Subcutaneous adipose tissue (tissue), 4 donors: ENCODE results near the gene ST3GAL2. TPM values are rescaled to one million over a fixed set of nuclear protein-coding genes. Genes with fewer than 3 reads are reported as not detected.

ENCODE experiments used
- CTCF ChIP-seq: fragments of 450-650 bp; IDR thresholded peaks from one replicate; pipeline ENCODE4 v1.5.1; 2016; ENCODE audit warnings: low read depth, mild to moderate bottlenecking, control low read depth, antibody characterized with exemption, moderate library complexity
- total RNA-seq, 4 donors: library from RNA; depleted of rRNA; stranded (reverse); fragments of >200 nt; gene quantifications; one replicate each; pipeline ENCODE4 v1.1.0, GENCODE V29; 2016

Gene ST3GAL2
- total RNA-seq, 4 donors from 2014 or later, result 9.9 to 14.1 (median 13.1) TPM

DNA sequence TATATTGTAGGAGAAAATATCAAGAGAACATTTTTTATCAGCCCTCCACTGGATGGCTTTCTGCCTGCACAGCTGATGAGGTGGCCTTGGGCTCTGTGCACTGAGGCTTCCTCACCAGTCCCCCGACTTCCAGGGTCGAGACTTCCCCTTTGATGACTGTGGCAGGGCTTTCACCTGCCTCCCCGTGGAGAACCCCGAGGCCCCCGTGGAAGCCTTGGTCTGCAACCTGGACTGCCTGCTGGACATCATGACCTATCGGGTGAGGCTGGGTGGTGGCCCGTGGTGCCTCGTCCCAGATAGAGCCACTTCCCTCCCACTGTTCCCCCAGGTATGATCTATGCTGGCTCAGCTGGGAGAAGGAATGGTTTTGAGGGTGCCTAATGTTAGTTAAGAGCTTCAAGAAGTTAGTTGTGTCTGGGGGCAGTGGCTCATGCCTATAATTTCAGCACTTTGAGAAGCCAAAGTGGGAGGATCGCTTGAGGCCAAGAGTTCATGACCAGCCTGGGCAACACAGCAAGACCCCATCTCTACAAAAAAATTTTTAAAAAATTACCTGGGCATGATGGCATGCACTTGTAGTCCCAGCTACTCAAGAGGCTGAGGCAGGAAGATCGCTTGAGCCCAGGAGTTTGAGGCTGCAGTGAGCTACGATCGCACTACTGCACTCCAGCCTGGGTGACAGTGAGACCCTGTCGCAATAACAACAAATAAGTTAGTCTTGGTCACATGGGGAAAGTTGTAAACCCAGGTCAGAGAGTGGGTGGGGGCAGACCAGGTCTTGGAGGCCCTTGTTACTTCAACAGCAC lies 27.3 kb upstream of the ST3GAL2 start:
- no peak for TF ChIP-seq CTCF

GRCh38 chr16:70463235-70463634 lies 24.3 kb upstream of the ST3GAL2 start:
- no peak for TF ChIP-seq CTCF

DNA sequence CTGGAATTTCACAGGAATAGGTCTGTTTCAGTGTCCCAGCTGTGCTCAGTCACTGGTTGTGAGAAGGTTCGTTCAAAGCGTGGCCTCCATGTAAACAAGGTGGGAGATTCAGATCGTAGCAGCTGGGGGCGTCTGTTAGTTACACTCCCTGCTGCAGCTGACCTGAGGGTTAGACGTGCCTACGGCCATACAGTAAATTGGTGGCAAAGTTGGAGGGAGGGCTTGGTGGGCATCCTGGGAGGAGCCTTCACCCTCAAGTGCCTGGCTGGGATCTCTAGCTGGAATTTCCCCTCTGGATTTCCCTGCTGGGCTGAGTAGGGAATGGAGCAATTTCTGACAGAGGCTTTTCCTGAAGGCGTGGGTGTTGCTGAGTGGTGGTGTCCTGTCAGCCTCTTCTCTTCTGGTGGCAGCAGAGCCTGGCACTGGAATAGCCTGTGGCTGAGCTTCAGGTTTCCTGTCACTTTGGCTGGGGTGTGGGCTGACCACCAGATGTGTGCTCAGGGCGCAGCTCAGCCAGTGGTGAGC lies 21.9 kb upstream of the ST3GAL2 start:
- TF ChIP-seq CTCF, result no peak

DNA sequence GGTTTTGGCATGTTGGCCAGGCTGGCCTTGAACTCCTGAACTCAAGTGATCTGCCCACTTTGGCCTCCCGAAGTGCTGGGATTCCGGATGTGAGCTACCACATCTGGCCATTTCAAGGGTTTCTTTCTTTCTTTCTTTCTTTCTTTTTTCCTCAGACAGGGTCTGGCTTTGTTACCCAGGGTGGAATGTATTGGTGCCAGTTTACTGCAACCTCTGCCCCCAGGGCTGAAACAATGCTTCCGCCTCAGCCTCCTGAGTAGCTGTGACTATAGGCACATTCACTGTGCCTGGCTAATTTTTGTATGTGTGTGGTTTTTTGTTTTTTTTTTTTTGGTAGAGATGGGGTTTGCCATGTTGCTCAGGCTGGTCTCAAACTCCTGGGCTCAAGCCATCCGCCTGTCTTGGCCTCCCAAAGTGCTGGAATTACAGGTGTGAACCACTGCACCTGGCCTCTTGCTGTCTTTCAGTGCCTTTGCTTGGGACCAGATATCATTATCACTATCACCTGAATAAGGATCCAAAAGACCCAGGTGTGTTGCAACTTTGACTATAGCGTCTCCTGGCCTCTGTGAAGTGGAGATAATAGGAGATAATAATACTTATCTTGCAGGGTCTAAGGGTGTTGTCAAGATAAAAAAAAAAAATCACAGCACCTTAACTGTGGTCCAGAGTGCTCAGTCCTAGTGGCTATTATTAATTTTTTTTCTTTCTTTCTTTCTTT lies 18.7 kb upstream of the ST3GAL2 start:
- TF ChIP-seq CTCF, result no peak

DNA sequence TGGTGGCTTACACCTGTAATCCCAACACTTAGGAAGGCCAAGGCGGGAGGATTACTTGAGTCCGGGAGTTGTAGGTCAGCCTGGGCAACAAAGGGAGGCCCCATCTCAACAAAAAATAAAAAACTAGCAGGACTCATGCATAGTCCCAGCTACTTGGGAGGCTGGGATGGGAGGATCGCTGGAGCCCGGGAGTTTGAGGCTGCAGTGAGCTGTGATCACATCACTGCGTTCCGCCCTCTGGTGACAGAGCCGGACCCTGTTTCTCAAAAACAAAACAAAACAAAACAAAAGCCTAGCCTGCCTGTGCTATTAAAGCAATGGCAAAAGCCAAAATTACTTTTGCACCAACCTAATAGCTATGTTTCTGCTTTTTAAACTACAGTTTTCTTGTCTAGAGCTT lies 17.0 kb upstream of the ST3GAL2 start:
- no peak for TF ChIP-seq CTCF

DNA sequence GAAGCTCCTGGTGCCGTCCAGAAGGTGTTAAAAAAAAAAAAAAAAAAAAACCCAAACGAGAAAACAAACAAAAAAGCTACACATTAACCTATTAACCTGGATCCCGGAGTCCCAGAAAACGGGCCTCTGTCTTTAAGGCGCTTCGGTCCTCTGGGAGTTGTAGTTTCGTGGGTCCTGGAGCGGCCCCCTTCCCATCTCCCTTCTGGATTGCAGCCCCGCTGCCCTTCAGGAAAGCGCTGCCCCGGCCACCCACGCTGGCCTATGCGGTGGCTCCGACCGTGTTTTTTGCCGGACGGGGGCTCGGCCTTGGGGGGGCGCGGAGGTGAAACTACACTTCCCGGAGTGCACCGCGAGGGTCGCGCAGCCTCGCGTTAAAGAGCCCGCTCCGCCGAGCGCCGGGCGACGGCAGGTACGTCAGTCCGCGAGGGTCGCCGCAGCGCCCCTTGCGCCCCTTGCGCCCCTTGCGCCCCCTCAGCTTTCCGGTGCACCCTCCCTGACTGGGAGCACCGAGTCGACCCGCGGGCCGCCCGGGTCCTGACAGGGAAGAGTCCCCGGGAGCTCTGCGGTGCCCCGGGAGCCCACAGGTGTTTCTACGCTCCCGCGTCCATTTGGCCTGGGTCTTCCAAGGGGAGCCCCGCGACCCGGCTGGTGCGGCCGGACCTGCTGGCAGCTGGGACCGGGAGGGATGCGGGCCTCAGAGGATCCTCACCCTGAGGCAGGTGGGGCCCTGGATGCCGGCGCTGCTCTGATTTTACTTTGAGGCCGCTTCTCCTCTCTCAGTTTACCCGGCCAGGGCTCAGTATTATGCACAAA lies 15.5 kb upstream of the ST3GAL2 start, which contains the start of gene FCSK:
FCSK (plus strand) TSS at position 374 of the 813 bp plus-strand sequence. CDS start 8,596 bp downstream, outside the sequence.
- TF ChIP-seq CTCF, result no peak

- no peak for TF ChIP-seq CTCF
Measured at GRCh38 chr16:70453892-70454221, 15.0 kb upstream of the ST3GAL2 start.
